HEK293 (cell line): Measurements from ENCODE around the gene NOSIP.

ENCODE experiments used
- CTCF ChIA-PET: fragments of 350-600 bp; formaldehyde crosslinking; extraction: SDS; loops from one replicate; lab custom pipeline; 2021; ENCODE audit warnings: antibody characterized with exemption; lab: Yijun Ruan, JAX
- POLR2A ChIA-PET: fragments of 300-600 bp; formaldehyde crosslinking; extraction: SDS; loops from one replicate; lab custom pipeline; 2020; ENCODE audit warnings: antibody characterized with exemption, inconsistent platforms; lab: Yijun Ruan, JAX
- H3K27ac ChIP-seq: fragments of 200-500 bp; sonication (Bioruptor generic); 2 replicates; pipeline ENCODE4 v1.5.1; 2014; ENCODE audit warnings: low read depth, low read length, control low read depth, inconsistent platforms; ENCODE audit errors: extremely low read depth
- H3K36me3 ChIP-seq, 2 experiments: fragments of 200-500 bp in 1 of 2; sonication (Bioruptor generic) in 1 of 2; 1 replicate in 1 of 2; 2 replicates in 1 of 2; pipeline ENCODE4 v1.5.1; 2014 to 2017; ENCODE audit warnings: inconsistent platforms in 2 of 2, low read length in 2 of 2; ENCODE audit not compliant: control insufficient read depth in 2 of 2, insufficient read depth in 1 of 2
- H3K4me1 ChIP-seq: fragments of 200-500 bp; sonication (Bioruptor generic); 2 replicates; pipeline ENCODE4 v1.5.1; 2014; ENCODE audit warnings: mild to moderate bottlenecking, low read length, inconsistent platforms; ENCODE audit not compliant: control insufficient read depth, insufficient read depth
- H3K4me3 ChIP-seq: 2 replicates; pipeline ENCODE4 v1.5.1; 2011; ENCODE audit warnings: low read depth, mild to moderate bottlenecking, control low read depth, low read length, moderate library complexity
- H3K9me3 ChIP-seq: fragments of 200-500 bp; sonication (Bioruptor generic); 2 replicates; pipeline ENCODE4 v1.5.1; 2014; ENCODE audit warnings: low read depth, low read length, inconsistent platforms; ENCODE audit not compliant: control insufficient read depth, insufficient read depth
- BCL11B ChIP-seq: fragments of 450-650 bp; formaldehyde crosslinking; IDR thresholded peaks from 2 replicates; pipeline ENCODE4 v1.5.1; 2016; ENCODE audit warnings: low read depth, missing biosample characterization, missing genetic modification characterization
- CTCF ChIP-seq: fragments of 450-650 bp; formaldehyde crosslinking; IDR thresholded peaks from 2 replicates; pipeline ENCODE4 v1.5.1; 2016; ENCODE audit warnings: missing biosample characterization, missing genetic modification characterization
- ELK4 ChIP-seq: IDR thresholded peaks from 2 replicates; pipeline ENCODE4 v1.6.1; 2011; ENCODE audit warnings: mild to moderate bottlenecking, low read depth, low read length, borderline replicate concordance
- FEZF1 ChIP-seq: fragments of 450-650 bp; formaldehyde crosslinking; IDR thresholded peaks from 2 replicates; pipeline ENCODE4 v1.5.1; 2016; ENCODE audit warnings: missing biosample characterization, missing genetic modification characterization
- GLI2 ChIP-seq: fragments of 450-650 bp; formaldehyde crosslinking; IDR thresholded peaks from 2 replicates; pipeline ENCODE4; 2017; ENCODE audit warnings: missing biosample characterization, missing genetic modification characterization, low read depth, borderline replicate concordance
- PBX3 ChIP-seq: sonication (generic); formaldehyde crosslinking; IDR thresholded peaks from 2 replicates; pipeline ENCODE4 v1.8.1; 2022; ENCODE audit warnings: mild to moderate bottlenecking, moderate library complexity, missing genetic modification reagents
- SP2 ChIP-seq: fragments of 450-650 bp; formaldehyde crosslinking; IDR thresholded peaks from 2 replicates; pipeline ENCODE4 v1.5.1; 2016; ENCODE audit warnings: missing biosample characterization, missing genetic modification characterization
- SP7 ChIP-seq: fragments of 450-650 bp; formaldehyde crosslinking; IDR thresholded peaks from 2 replicates; pipeline ENCODE4 v1.5.1; 2016; ENCODE audit warnings: missing biosample characterization, missing genetic modification characterization
- WT1 ChIP-seq: fragments of 450-650 bp; formaldehyde crosslinking; IDR thresholded peaks from 2 replicates; pipeline ENCODE4 v1.5.1; 2016; ENCODE audit warnings: missing biosample characterization, missing genetic modification characterization
- ZBTB21 ChIP-seq: fragments of 450-650 bp; formaldehyde crosslinking; IDR thresholded peaks from 2 replicates; pipeline ENCODE4 v1.5.1; 2017; ENCODE audit warnings: missing biosample characterization, missing genetic modification characterization
- ZBTB8A ChIP-seq: fragments of 450-650 bp; formaldehyde crosslinking; IDR thresholded peaks from 2 replicates; pipeline ENCODE4 v1.5.1; 2016; ENCODE audit warnings: missing biosample characterization, missing genetic modification characterization
- ZIC2 ChIP-seq: fragments of 450-650 bp; formaldehyde crosslinking; IDR thresholded peaks from 2 replicates; pipeline ENCODE4 v1.5.1; 2016; ENCODE audit warnings: missing biosample characterization, missing genetic modification characterization
- ZNF274 ChIP-seq, 2 experiments: fragments of 200-500 bp in 1 of 2; fragments of 450-650 bp in 1 of 2; sonication (Bioruptor generic) in 1 of 2; formaldehyde crosslinking in 1 of 2; IDR thresholded peaks; 2 replicates each; pipeline versions ENCODE4 v1.5.1 to v1.6.1; 2014 to 2016; ENCODE audit warnings: borderline replicate concordance in 1 of 2, inconsistent platforms in 1 of 2, low read length in 1 of 2, missing biosample characterization in 1 of 2, missing genetic modification characterization in 1 of 2
- ZNF404 ChIP-seq: fragments of 450-650 bp; formaldehyde crosslinking; IDR thresholded peaks from 2 replicates; pipeline ENCODE4 v1.5.1; 2017; ENCODE audit warnings: missing biosample characterization, missing genetic modification characterization
- ZNF488 ChIP-seq: fragments of 450-650 bp; formaldehyde crosslinking; IDR thresholded peaks from 2 replicates; pipeline ENCODE4 v1.5.1; 2016; ENCODE audit warnings: missing biosample characterization, missing genetic modification characterization
- ZNF623 ChIP-seq: fragments of 450-650 bp; formaldehyde crosslinking; IDR thresholded peaks from 2 replicates; pipeline ENCODE4 v1.5.1; 2016; ENCODE audit warnings: missing biosample characterization, missing genetic modification characterization
- ZNF768 ChIP-seq: fragments of 450-650 bp; formaldehyde crosslinking; IDR thresholded peaks from 2 replicates; pipeline ENCODE4 v1.5.1; 2018; ENCODE audit warnings: missing biosample characterization, mild to moderate bottlenecking, missing genetic modification characterization
- ZNF777 ChIP-seq: fragments of 450-650 bp; formaldehyde crosslinking; IDR thresholded peaks from 2 replicates; pipeline ENCODE4 v1.5.1; 2017; ENCODE audit warnings: missing biosample characterization, missing genetic modification characterization, borderline replicate concordance
- ZNF792 ChIP-seq: fragments of 450-650 bp; formaldehyde crosslinking; IDR thresholded peaks from 2 replicates; pipeline ENCODE4 v1.5.1; 2016; ENCODE audit warnings: missing biosample characterization, missing genetic modification characterization

NOSIP gene

GRCh38 chr19:49533551-49534488, 46.5 kb downstream of the NOSIP start (continued):
- TF ChIP-seq ZNF488 (tag by site-specific recombination), result no peak
- TF ChIP-seq ZNF274 (IDR thresholded peaks at IDR 0.05; ENCODE audit: low read length), result no peak
- TF ChIP-seq ZNF274 (tag by site-specific recombination; IDR thresholded peaks at IDR 0.05; ENCODE audit: borderline replicate concordance), result no peak
- peak; percentile 64 for TF ChIP-seq SP2 (tag by site-specific recombination)
- no peak for TF ChIP-seq GLI2 (tag by site-specific recombination)

GRCh38 chr19:49530708-49531107, 49.6 kb downstream of the NOSIP start:
- H3K27ac ChIP-seq, result no peak overlapping the region
- peaks cover 6 to 12% of the 10 kb centered on the region in 2 experiments; a peak in 2 of 3 replicates for H3K36me3 ChIP-seq
- H3K4me1 ChIP-seq, result no peaks in the 10 kb centered on the region
- no peaks in the 10 kb centered on the region for H3K9me3 ChIP-seq
- ChIA-PET POLR2A (no interaction called here), CTCF (interaction anchor here (0.7 to 2.0 kb wide), 4 partner anchors 9 to 40 kb away, joined by 3 to 11 read pairs (median 5); no protein-coding TSS in a partner anchor)
- TF ChIP-seq ZNF623 (tag by site-specific recombination) (peak; percentile 89), ZNF777 (no peak), PBX3 (CRISPR knock-in tag) (no peak), ZBTB8A (no peak), WT1 (tag by site-specific recombination) (no peak), SP7 (no peak), ZIC2 (tag by site-specific recombination) (no peak), ZBTB21 (tag by site-specific recombination) (no peak), ZNF768 (no peak)
- H3K4me3 ChIP-seq, result no peak overlapping the region

- Histone ChIP-seq H3K36me3 (peaks cover 6 to 20% of the 10 kb centered on the region in 2 experiments; a peak in 2 of 3 replicates), H3K27ac (no peak overlapping the region), H3K9me3 (no peaks in the 10 kb centered on the region), H3K4me3 (no peak overlapping the region), H3K4me1 (no peaks in the 10 kb centered on the region)
- POLR2A ChIA-PET, result no interaction called here
- 0 out of 2 replicates have a peak, but pooled peaks have one; percentile 10 for TF ChIP-seq BCL11B
- no peak for TF ChIP-seq FEZF1 (tag by site-specific recombination)
- CTCF ChIA-PET, result no interaction called here
Observed at GRCh38 chr19:49528211-49528771, 52.1 kb downstream of the NOSIP start.

GRCh38 chr19:49524812-49525455, 55.4 kb downstream of the NOSIP start:
- no peaks in the 10 kb centered on the region for H3K9me3 ChIP-seq
- CTCF ChIA-PET, result interaction anchor here (0.7 to 1.4 kb wide), 2 partner anchors 22 to 147 kb away, joined by 3 read pairs; no protein-coding TSS in a partner anchor
- H3K36me3 ChIP-seq, result peaks cover 8 to 15% of the 10 kb centered on the region in 2 experiments; a peak in 2 of 3 replicates
- H3K4me3 ChIP-seq, result no peak overlapping the region
- no peaks in the 10 kb centered on the region for H3K4me1 ChIP-seq
- POLR2A ChIA-PET, result no interaction called here
- no peak overlapping the region for H3K27ac ChIP-seq
- TF ChIP-seq ZNF404, result no peak
- no peak for TF ChIP-seq ZNF792
- TF ChIP-seq ELK4, result no peak
- TF ChIP-seq CTCF (tag by site-specific recombination), result no peak
